ENCODE data around the gene MYH16.
"Not testable (repeated sequence)": the region's sequence is repeated elsewhere in the genome, so short reads cannot be mapped to it uniquely, and the experiment has no call there.

Gene MYH16

GRCh38 chr7:99258501-99258900, 14.1 kb upstream of the MYH16 start:
- no peak for DNase-seq (ENCODE audit: low spot score)

- DNase-seq (ENCODE audit: low spot score), result no peak
Observed at GRCh38 chr7:99260395-99260794, 12.2 kb upstream of the MYH16 start.

- DNase-seq (ENCODE audit: low spot score), result no peak
Observed at GRCh38 chr7:99261646-99262045, 11.0 kb upstream of the MYH16 start.

GRCh38 chr7:99265848-99266480, 6.7 kb upstream of the MYH16 start:
- no peak for DNase-seq (ENCODE audit: low spot score)

- DNase-seq (ENCODE audit: low spot score), result no peak
Observed at GRCh38 chr7:99267481-99267840, 5.2 kb upstream of the MYH16 start.

GRCh38 chr7:99267841-99268576, 4.6 kb upstream of the MYH16 start:
- peak; percentile 74 for DNase-seq (ENCODE audit: low spot score)

GRCh38 chr7:99268577-99268908, 4.1 kb upstream of the MYH16 start:
- DNase-seq (ENCODE audit: low spot score), result no peak

- DNase-seq (ENCODE audit: low spot score), result peak; percentile 12
Observed at GRCh38 chr7:99270702-99271101, 1.9 kb upstream of the MYH16 start.

- not testable (repeated sequence) for DNase-seq (ENCODE audit: low spot score)
Observed at GRCh38 chr7:99273561-99273960, 922 bp downstream of the MYH16 start.

GRCh38 chr7:99274908-99275307, 2.3 kb downstream of the MYH16 start:
- DNase-seq (ENCODE audit: low spot score), result not testable (repeated sequence)

- DNase-seq (ENCODE audit: low spot score), result no peak
Observed at GRCh38 chr7:99275496-99275895, 2.9 kb downstream of the MYH16 start.

GRCh38 chr7:99278180-99278579, 5.5 kb downstream of the MYH16 start:
- DNase-seq (ENCODE audit: low spot score), result no peak

GRCh38 chr7:99284165-99284564, 11.5 kb downstream of the MYH16 start:
- not testable (repeated sequence) for DNase-seq (ENCODE audit: low spot score)

- DNase-seq (ENCODE audit: low spot score), result no peak
Observed at GRCh38 chr7:99287779-99288534, 15.3 kb downstream of the MYH16 start.

- no peak for DNase-seq (ENCODE audit: low spot score)
Observed at GRCh38 chr7:99289185-99289584, 16.5 kb downstream of the MYH16 start.

- not testable (repeated sequence) for DNase-seq (ENCODE audit: low spot score)
Observed at GRCh38 chr7:99290148-99290547, 17.5 kb downstream of the MYH16 start.

GRCh38 chr7:99290980-99291607, 18.5 kb downstream of the MYH16 start:
- no peak for DNase-seq (ENCODE audit: low spot score)

GRCh38 chr7:99292127-99292526, 19.5 kb downstream of the MYH16 start:
- no peak for DNase-seq (ENCODE audit: low spot score)

GRCh38 chr7:99293167-99293566, 20.5 kb downstream of the MYH16 start:
- DNase-seq (ENCODE audit: low spot score), result no peak

- DNase-seq (ENCODE audit: low spot score), result no peak
Observed at GRCh38 chr7:99293650-99294049, 21.0 kb downstream of the MYH16 start.

GRCh38 chr7:99296471-99296870, 23.8 kb downstream of the MYH16 start:
- no peak for DNase-seq (ENCODE audit: low spot score)

- no peak for DNase-seq (ENCODE audit: low spot score)
Observed at GRCh38 chr7:99301496-99301895, 28.9 kb downstream of the MYH16 start.
